HG03175 (cell line): Measurements from ENCODE around the gene MMEL1.

Experiments used
- ATAC-seq: cut with Tn5 transposase; IDR thresholded peaks from one replicate; pipeline ENCODE4 v1.9.1; 2021; ENCODE audit warnings: mild to moderate bottlenecking, moderate library complexity; ENCODE audit not compliant: unreplicated experiment

The MMEL1 gene

DNA sequence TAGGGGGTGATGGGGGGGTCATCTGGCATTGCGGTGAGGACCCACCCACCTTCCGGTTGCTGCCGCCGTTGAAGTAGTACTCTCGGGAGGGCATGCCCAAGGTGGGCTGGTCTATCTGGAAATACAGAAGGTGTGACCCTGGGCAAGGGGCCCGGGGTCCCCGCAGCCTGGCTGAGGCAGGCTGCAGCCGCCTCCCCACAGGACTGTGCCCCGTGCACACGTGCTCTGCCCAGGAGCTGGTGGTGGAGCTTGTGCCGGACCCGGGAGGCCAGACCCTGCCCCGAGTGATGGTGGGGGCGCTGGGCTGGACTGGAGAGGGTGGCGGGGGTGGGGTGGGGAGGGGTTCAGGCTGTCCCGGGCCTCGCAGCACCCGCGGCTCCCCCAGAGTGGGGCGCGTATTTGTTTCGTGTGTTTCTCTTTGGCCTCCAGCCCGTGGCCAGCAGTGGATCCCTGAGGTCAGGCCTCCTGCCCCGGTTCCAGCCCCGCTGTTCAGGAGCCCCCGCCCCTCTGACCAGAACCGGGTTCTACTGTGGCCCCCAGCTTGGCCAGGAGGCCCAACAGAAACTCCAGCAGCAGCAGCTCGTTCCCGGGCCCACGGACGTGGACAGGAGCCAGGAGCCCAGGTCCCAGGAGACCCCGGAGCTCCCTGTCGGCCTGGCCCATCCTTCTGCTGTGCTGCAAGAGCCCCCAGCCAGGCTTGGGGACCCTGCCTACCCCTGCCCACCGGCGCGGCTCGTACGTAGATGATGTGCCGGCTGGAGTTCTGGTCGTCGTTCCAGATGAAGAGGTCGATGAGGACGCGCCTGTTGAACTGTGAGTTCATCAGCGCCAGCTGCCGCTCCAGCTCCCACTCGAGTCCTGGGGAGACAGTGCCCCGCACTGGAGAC is 27.1 kb downstream of the MMEL1 start:
- no peak for ATAC-seq

- no peak for ATAC-seq
These were observed 27.8 kb downstream of the MMEL1 start for GRCh38 chr1:2604844-2605508.

DNA sequence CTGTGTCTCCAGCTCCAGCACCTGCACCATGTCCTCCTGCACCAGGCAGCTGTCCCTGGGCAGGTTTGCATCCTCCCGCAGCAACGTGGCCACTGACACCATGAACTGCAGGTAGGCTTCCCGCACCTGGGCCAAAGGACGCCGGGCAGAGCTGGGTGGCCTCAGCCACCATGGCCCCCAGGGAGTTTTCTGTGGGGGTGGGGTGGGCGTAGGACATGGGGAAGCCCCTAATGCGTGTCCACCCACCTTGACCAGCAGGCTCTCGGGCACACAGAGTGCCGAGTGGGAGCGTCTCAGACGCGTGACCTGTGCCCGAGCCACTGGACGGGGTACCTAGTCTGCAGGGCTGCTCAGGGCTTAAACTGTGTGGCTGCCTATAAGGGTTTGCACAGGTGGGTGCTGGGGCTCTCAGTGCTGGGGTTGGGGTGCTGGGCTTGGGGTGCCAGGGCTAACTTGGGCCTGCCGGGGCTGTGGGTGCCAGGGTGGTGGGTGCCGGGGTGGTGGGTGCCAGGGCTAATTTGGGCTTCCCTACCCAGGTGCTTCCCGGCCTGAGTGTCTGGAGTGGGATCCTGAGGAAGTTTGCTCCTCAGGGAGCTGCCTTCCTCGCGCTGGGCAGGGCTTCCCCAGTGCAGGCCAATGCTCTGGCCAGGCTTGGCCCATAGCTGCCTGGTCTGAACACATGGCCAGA is 28.5 kb downstream of the MMEL1 start:
- ATAC-seq = no peak

DNA sequence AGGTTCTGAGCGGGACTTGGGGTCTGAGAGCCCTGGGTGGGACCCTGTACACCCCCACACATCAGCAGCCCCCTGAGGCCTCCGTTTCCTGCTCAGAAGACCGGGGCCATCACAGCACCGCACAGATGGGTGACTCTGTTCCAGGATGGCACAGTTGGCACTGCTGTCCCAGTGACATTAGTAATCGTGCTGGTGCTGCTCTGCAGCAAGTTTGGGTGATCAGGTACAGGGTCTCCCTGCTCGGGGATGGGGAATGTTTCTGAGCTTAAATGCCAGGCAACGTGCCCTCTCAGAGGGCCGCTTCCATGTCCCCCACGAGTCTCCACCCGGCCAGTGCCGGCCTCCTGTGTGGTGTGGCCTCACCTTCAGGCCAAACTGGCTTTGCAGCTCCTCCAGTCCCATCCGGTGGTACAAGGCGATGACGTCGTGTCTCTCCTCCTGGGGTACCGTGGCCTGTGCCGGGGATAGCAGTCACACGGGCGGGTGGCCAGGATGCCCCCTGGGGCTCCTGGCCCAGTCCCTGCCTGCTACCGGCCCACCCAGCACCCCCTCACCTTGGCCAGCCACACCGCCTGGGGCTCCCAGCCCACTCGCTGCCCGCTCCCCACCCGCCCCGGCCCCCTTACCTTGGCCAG is 29.2 kb downstream of the MMEL1 start:
- ATAC-seq = no peak

DNA sequence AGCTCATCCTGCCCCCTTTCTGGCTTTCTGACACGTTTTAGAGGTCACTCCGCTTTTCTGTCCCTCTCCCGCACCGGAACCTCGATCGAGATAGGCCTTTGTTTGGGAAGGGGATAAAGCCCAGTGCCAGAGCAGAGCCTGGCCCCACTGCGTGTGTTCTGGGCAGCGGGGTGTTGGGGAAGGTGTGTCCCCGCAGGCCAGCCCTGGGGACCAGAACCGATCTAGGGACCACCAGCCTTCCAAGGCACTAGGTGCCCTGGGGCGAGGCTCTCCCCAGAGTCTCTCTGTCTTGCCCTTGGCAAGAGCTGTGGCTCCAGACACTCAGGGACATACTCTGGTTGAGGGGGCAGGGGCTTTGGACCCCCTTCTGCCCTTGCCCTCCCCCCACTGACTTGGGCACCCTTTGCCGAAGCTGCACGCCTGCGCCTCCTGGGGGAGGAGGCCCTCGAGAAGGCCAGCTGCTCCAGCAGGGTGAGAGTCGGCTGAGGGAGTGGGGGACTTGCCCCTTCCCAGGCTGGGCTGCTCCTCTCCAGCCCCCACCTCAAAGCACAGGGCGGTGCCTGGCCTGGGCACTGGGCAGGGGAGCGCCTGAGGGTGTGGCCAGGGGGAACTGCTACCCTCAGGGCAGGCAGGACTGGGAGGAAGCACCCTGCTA is 29.8 kb downstream of the MMEL1 start:
- no peak for ATAC-seq

- ATAC-seq = no peak
These were observed 30.4 kb downstream of the MMEL1 start for GRCh38 chr1:2602311-2602835.

DNA sequence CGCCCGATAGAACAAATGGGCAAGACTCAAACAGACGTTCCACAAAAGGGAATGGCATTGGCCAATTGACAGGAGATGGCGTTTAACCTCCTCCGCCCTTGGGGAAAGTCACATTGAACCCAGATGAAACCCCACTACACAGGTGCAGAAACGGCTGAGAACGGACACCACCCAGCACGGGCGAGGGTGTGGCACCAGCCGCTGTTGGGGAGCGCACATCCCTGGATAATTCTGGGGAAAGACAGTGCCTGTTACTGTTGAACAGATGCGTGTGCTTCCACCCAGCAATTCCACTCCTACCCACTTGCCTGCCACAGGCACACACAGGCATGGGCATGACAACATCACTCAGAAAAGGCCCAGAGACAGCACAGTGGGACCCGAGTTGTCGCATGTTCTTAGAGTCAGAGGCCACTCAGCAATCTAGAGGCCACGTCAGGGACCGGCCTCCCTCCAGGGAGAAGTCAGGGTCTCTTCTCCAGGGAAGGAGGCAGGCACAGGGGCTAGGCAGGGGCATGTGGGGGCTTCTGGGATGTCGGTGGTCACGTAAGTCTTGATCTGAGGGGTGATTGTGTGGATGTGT is 31.0 kb downstream of the MMEL1 start:
- ATAC-seq = no peak

GRCh38 chr1:2598329-2598931 is 34.4 kb downstream of the MMEL1 start:
- ATAC-seq = no peak

DNA sequence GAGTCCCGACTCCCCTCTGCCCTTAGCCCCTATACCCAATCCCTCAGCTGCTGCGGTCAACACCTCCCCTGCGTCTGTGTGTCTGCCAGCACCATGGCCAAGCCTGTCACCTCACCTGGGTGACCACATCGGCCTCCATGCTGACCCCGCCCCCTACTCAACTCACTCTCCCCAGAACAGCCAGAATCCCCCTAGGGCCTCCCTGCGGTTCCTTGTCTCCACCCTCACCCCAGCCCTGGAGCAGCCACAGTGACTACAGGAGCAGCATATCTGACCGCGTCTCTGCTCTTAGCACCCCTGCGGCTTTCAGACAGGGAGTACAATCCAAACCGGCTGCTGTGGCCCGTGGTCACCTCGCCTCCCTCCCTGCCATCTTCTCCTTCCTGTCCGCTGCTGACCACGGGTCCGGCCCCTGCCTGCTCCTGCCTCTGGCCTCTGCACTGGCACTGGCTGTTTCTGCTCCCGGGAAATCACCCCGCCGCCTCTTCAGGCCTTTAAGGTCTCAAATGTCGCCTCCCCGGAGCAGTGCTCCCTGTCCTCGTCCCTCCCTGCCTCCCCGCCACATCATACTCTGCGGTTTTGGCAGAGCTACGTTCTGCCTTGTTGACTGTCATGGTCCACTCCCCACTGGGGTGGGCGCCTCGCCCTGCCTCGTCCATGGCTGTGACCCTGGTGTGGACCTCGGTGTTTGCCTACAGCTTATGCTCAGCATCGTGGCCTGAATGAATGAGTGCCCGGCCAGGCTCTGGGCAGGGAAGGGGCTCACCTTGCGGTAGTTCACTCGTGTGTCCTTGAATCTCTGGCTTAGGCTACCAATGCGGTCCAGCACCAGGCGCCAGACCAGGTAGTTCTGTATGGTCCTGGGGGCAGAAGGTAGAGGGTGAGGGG is 35.1 kb downstream of the MMEL1 start:
- ATAC-seq = no peak

- ATAC-seq = no peak
These were observed 36.1 kb downstream of the MMEL1 start for GRCh38 chr1:2596530-2597333.

- ATAC-seq = no peak
These were observed 36.8 kb downstream of the MMEL1 start for GRCh38 chr1:2595812-2596529.

- ATAC-seq = no peak
These were observed 37.5 kb downstream of the MMEL1 start for GRCh38 chr1:2595261-2595811.

GRCh38 chr1:2594641-2595131 is 38.1 kb downstream of the MMEL1 start:
- no peak for ATAC-seq

GRCh38 chr1:2594001-2594640 is 38.7 kb downstream of the MMEL1 start:
- no peak for ATAC-seq

DNA sequence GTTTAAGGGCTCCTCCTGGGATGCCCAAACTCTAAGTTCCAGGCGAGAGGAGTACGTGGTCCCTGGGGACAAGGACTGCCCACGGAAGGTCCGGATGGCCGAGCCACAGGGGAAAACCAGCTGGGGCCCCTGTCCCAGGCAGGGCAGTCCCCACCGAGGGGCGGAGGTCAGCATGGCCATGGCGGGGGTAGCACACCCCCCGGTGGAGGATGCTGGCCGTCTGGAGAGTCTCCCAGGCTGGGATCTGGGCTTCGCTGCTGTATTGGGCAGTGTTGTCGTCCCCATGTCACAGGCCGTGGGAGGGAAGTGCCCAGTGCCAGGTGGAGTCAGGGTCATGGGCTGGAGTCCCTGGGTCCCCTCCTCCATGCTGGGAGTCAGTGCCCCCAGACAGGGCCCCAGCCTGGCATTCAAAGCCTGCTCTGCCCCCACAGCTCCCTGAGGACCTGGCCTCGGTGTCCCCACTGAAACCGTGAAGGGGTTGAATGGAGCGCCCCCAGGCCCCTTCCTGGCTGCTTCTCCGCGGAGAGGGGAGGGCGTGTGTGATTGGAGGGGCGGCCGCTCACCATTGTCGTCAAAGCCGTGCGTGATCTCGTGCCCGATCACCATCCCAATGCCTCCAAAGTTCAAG is 39.5 kb downstream of the MMEL1 start:
- no peak for ATAC-seq

DNA sequence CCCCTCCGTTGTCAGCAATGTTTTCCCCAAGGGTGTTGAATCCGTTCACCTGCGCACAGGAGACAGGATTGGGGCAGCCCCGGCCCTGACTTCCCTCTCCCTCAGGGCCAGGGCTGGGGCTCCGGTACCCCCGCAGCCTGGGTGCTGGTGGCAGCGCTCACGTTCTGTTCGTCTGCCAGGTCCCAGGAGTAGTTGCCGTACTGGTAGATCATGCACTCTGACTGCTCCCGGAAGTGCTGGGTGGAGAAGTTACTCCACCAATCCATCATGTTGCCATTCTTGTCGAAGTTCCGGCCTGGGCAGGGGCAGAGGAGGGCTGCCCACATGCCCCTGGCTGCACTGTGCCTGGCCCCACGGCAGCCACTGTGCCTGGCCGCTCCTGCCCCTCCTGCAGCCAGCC is 40.1 kb downstream of the MMEL1 start:
- no peak for ATAC-seq
